PFSK-1 (cell line): ENCODE results near the gene SEPTIN2.

Source experiments
- FOXP2 ChIP-seq: optimal IDR thresholded peaks from 2 replicates; pipeline ENCODE3; 2011; ENCODE audit warnings: borderline replicate concordance, control low read depth, inconsistent platforms; ENCODE audit not compliant: insufficient read depth; ENCODE audit errors: extremely low read length, extremely low read depth
- POLR2AphosphoS5 ChIP-seq: IDR thresholded peaks from 2 replicates; pipeline ENCODE4 v1.6.1; 2012; ENCODE audit warnings: low read depth, mild to moderate bottlenecking, control low read depth, low read length, moderate library complexity
- SIN3A ChIP-seq: IDR thresholded peaks from 2 replicates; pipeline ENCODE4 v1.6.1; 2012; ENCODE audit warnings: mild to moderate bottlenecking, low read length, moderate library complexity, borderline replicate concordance; ENCODE audit not compliant: insufficient read depth
- TAF1 ChIP-seq: IDR thresholded peaks from 2 replicates; pipeline ENCODE4 v1.6.1; 2012; ENCODE audit warnings: low read length, control low read depth, borderline replicate concordance; ENCODE audit not compliant: insufficient read depth
- TF ChIP-seq, protein P1 (sequence below), 2 experiments: IDR thresholded peaks; 2 replicates each; pipeline versions ENCODE4 v1.6.1 to v1.8.0; 2011 to 2012; ENCODE audit warnings: low read depth in 2 of 2, low read length in 2 of 2, control low read depth in 1 of 2, inconsistent platforms in 1 of 2, mild to moderate bottlenecking in 1 of 2, moderate library complexity in 1 of 2; ENCODE audit not compliant: insufficient read depth in 1 of 2

DNA sequence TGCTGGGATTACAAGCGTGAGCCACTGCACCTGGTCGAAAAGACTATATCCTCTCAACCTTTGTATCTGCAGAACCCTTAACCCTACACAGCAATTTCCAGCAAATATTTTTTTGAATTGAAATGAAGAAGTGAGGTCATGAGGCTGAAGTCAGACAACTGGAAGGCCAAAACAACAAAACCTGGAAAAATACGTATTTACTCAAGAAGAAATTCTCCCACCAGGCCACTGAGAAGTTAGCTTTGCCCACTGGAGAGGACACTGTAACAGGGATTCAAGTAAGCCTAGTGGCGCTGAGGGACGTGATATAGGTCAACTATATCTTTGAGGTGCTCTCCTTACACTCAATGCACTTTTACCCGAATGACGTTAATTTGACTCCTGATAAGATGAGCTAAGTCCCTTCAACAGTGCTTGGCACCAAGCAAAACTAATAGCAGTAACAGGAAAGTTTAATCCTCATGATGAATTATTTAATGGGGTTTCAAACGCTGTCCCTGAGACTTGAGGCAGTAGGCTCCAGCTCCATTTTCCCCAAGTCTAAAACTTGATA lies 2.1 kb upstream of the SEPTIN2 start:
- TF ChIP-seq POLR2AphosphoS5 (no peak), TAF1 (no peak), SIN3A (no peak), FOXP2 (no peak)
- TF ChIP-seq, protein P1, sequence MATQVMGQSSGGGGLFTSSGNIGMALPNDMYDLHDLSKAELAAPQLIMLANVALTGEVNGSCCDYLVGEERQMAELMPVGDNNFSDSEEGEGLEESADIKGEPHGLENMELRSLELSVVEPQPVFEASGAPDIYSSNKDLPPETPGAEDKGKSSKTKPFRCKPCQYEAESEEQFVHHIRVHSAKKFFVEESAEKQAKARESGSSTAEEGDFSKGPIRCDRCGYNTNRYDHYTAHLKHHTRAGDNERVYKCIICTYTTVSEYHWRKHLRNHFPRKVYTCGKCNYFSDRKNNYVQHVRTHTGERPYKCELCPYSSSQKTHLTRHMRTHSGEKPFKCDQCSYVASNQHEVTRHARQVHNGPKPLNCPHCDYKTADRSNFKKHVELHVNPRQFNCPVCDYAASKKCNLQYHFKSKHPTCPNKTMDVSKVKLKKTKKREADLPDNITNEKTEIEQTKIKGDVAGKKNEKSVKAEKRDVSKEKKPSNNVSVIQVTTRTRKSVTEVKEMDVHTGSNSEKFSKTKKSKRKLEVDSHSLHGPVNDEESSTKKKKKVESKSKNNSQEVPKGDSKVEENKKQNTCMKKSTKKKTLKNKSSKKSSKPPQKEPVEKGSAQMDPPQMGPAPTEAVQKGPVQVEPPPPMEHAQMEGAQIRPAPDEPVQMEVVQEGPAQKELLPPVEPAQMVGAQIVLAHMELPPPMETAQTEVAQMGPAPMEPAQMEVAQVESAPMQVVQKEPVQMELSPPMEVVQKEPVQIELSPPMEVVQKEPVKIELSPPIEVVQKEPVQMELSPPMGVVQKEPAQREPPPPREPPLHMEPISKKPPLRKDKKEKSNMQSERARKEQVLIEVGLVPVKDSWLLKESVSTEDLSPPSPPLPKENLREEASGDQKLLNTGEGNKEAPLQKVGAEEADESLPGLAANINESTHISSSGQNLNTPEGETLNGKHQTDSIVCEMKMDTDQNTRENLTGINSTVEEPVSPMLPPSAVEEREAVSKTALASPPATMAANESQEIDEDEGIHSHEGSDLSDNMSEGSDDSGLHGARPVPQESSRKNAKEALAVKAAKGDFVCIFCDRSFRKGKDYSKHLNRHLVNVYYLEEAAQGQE (IDR thresholded peaks at IDR 0.05; ENCODE audit: insufficient read depth in 1 of 2, low read depth in 2 of 2, low read length in 2 of 2), result no peak
